Uterus (tissue), 4 donors: ENCODE data around the gene ISLR. TPM values are rescaled to one million over a fixed set of nuclear protein-coding genes. Genes with fewer than 3 reads are reported as not detected.

Experiments used
- DNase-seq, 2 donors: peaks; one replicate each; pipeline ENCODE4 v3.0.0-alpha.2; 2019 to 2020
- H3K27ac ChIP-seq, 2 donors: fragments of 200-600 bp; sonication (generic); 1 replicate in 1 of 2; 2 replicates in 1 of 2; pipeline ENCODE4 v1.5.1; 2016 to 2018
- H3K27me3 ChIP-seq, 2 donors: fragments of 200-600 bp; sonication (generic); one replicate each; pipeline ENCODE4 v1.5.1; 2018 to 2019; ENCODE audit warnings: control low read depth in 1 of 2
- H3K36me3 ChIP-seq, 2 donors: fragments of 200-600 bp; sonication (generic); one replicate each; pipeline ENCODE4 v1.5.1; 2019; ENCODE audit warnings: control low read depth in 1 of 2
- H3K4me1 ChIP-seq, 2 donors: fragments of 200-600 bp; sonication (generic); one replicate each; pipeline ENCODE4 v1.5.1; 2018 to 2019; ENCODE audit warnings: control low read depth in 1 of 2
- H3K4me3 ChIP-seq, 2 donors: fragments of 200-600 bp; sonication (generic); 1 replicate in 1 of 2; 2 replicates in 1 of 2; pipeline ENCODE4 v1.5.1; 2018 to 2019; ENCODE audit warnings: mild to moderate bottlenecking in 1 of 2
- H3K9me3 ChIP-seq, 2 donors: fragments of 200-600 bp; sonication (generic); one replicate each; pipeline ENCODE4 v1.5.1; 2019; ENCODE audit warnings: control low read depth in 1 of 2
- CTCF ChIP-seq, 4 experiments: fragments of 200-600 bp in 2 of 4; fragments of 450-650 bp in 2 of 4; sonication (generic) in 2 of 4; IDR thresholded peaks; one replicate each; pipeline ENCODE4 v1.5.1; 2016 to 2019; ENCODE audit warnings: antibody characterized with exemption in 4 of 4, mild to moderate bottlenecking in 2 of 4, moderate library complexity in 1 of 4
- POLR2A ChIP-seq, 2 donors: fragments of 450-650 bp; IDR thresholded peaks; one replicate each; pipeline ENCODE4 v1.6.1; 2016; ENCODE audit warnings: antibody characterized with exemption in 2 of 2, mild to moderate bottlenecking in 1 of 2, moderate library complexity in 1 of 2
- intact Hi-C: fragments of 100-400 bp; cut with DNase I; formaldehyde crosslinking; loops from one replicate; pipeline ENCODE4 v1.15.1; 2023; ENCODE audit warnings: low total_unique reads
- total RNA-seq, 4 donors: library from RNA; depleted of rRNA in 3 of 4; stranded (reverse); fragments of >200 nt in 3 of 4; gene quantifications; one replicate each; pipeline versions ENCODE4 v1.1.0 to v1.2.4, GENCODE V29; 2014 to 2023
- donor health status: DM: yes; HTN: yes; CAD: no.

ISLR gene
- total RNA-seq, 4 donors from 2014 or later, result 170 to 215 (median 201) TPM

GRCh38 chr15:74215958-74216357 lies 42.4 kb downstream of the ISLR start:
- H3K4me1 ChIP-seq, result no peaks in the 10 kb centered on the region
- H3K27ac ChIP-seq, result no peak overlapping the region
- no peaks in the 10 kb centered on the region for H3K9me3 ChIP-seq
- no peak for DNase-seq
- no peaks in the 10 kb centered on the region for H3K36me3 ChIP-seq
- H3K4me3 ChIP-seq, result no peak overlapping the region
- intact Hi-C loops, result no loop called here
- TF ChIP-seq POLR2A (IDR thresholded peaks at IDR 0.05), result no peak
- no peak for TF ChIP-seq CTCF (IDR thresholded peaks at IDR 0.05)
- no peaks in the 10 kb centered on the region for H3K27me3 ChIP-seq

GRCh38 chr15:74216949-74217348 lies 43.4 kb downstream of the ISLR start:
- no peak overlapping the region for H3K4me3 ChIP-seq
- TF ChIP-seq CTCF (IDR thresholded peaks at IDR 0.05) (no peak), POLR2A (IDR thresholded peaks at IDR 0.05) (no peak)
- intact Hi-C loops, result no loop called here

GRCh38 chr15:74217907-74218885 lies 44.7 kb downstream of the ISLR start:
- Histone ChIP-seq H3K9me3 (no peaks in the 10 kb centered on the region), H3K4me3 (no peak overlapping the region), H3K27ac (no peak overlapping the region), H3K27me3 (no peaks in the 10 kb centered on the region), H3K4me1 (peaks cover 0 to 6% of the 10 kb centered on the region in 2 donors), H3K36me3 (no peaks in the 10 kb centered on the region)
- DNase-seq, result no peak
- intact Hi-C loops, result no loop called here
- TF ChIP-seq POLR2A (IDR thresholded peaks at IDR 0.05), result no peak
- TF ChIP-seq CTCF (IDR thresholded peaks at IDR 0.05), result no peak

More at GRCh38 chr15:74216949-74217348, 43.4 kb downstream of the ISLR start:
- H3K27me3 ChIP-seq, result no peaks in the 10 kb centered on the region
- no peak for DNase-seq
- no peak overlapping the region for H3K27ac ChIP-seq
- H3K36me3 ChIP-seq, result no peaks in the 10 kb centered on the region
- H3K4me1 ChIP-seq, result peaks cover 0 to 5% of the 10 kb centered on the region in 2 donors
- no peaks in the 10 kb centered on the region for H3K9me3 ChIP-seq

- intact Hi-C loops, result no loop called here
- DNase-seq, result no peak
- Histone ChIP-seq H3K4me1 (peaks cover 0 to 6% of the 10 kb centered on the region in 2 donors), H3K4me3 (no peak overlapping the region), H3K27me3 (no peaks in the 10 kb centered on the region), H3K27ac (no peak overlapping the region), H3K9me3 (no peaks in the 10 kb centered on the region), H3K36me3 (no peaks in the 10 kb centered on the region)
- TF ChIP-seq POLR2A (IDR thresholded peaks at IDR 0.05) (no peak), CTCF (IDR thresholded peaks at IDR 0.05) (no peak)
Observed at GRCh38 chr15:74220475-74221248, 47.2 kb downstream of the ISLR start.
